PC-3 (cell line): ENCODE measurements around the gene ALG12.

Experiments
- EZH2 ChIP-seq: fragments of 300-600 bp; sonication (generic); IDR thresholded peaks from one replicate; pipeline ENCODE4 v1.6.1; 2017; ENCODE audit warnings: antibody characterized with exemption, mild to moderate bottlenecking, low read length; ENCODE audit not compliant: unreplicated experiment
- EZH2phosphoT487 ChIP-seq: fragments of 300-600 bp; sonication (generic); IDR thresholded peaks from 2 replicates; pipeline ENCODE4 v1.6.1; 2018; ENCODE audit warnings: mild to moderate bottlenecking, antibody characterized with exemption, low read length, borderline replicate concordance
- TF ChIP-seq, protein P1 (sequence below): fragments of 300-600 bp; sonication (generic); conservative IDR thresholded peaks from 2 replicates; pipeline ENCODE4 v1.5.1; 2017; ENCODE audit warnings: antibody characterized with exemption, low read depth, mild to moderate bottlenecking, low read length

DNA sequence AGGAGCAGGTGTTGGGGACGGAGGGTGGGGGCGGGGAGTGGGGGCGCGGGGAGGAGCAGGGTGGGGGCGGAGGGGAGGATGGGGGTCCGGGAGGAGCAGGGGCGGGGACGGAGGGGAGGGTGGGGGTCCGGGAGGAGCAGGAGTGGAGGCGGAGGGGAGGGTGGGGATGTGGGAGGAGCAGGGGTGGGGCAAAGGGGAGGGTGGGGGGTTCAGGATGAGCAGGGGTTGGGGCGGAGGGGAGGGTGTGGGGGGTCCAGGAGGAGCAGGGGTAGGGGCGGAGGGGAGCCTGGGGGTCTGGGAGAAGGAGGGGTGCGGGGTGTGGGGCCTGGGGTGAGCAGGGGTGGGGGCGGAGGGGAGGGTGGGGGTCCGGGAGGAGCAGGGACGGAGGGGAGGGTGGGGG is 17.3 kb upstream of the ALG12 start:
- TF ChIP-seq, protein P1, sequence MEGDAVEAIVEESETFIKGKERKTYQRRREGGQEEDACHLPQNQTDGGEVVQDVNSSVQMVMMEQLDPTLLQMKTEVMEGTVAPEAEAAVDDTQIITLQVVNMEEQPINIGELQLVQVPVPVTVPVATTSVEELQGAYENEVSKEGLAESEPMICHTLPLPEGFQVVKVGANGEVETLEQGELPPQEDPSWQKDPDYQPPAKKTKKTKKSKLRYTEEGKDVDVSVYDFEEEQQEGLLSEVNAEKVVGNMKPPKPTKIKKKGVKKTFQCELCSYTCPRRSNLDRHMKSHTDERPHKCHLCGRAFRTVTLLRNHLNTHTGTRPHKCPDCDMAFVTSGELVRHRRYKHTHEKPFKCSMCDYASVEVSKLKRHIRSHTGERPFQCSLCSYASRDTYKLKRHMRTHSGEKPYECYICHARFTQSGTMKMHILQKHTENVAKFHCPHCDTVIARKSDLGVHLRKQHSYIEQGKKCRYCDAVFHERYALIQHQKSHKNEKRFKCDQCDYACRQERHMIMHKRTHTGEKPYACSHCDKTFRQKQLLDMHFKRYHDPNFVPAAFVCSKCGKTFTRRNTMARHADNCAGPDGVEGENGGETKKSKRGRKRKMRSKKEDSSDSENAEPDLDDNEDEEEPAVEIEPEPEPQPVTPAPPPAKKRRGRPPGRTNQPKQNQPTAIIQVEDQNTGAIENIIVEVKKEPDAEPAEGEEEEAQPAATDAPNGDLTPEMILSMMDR = no peak
- TF ChIP-seq EZH2 = no peak
- no peak for TF ChIP-seq EZH2phosphoT487
